ENCODE results near the gene PBRM1.

- TF ChIP-seq, protein P1, sequence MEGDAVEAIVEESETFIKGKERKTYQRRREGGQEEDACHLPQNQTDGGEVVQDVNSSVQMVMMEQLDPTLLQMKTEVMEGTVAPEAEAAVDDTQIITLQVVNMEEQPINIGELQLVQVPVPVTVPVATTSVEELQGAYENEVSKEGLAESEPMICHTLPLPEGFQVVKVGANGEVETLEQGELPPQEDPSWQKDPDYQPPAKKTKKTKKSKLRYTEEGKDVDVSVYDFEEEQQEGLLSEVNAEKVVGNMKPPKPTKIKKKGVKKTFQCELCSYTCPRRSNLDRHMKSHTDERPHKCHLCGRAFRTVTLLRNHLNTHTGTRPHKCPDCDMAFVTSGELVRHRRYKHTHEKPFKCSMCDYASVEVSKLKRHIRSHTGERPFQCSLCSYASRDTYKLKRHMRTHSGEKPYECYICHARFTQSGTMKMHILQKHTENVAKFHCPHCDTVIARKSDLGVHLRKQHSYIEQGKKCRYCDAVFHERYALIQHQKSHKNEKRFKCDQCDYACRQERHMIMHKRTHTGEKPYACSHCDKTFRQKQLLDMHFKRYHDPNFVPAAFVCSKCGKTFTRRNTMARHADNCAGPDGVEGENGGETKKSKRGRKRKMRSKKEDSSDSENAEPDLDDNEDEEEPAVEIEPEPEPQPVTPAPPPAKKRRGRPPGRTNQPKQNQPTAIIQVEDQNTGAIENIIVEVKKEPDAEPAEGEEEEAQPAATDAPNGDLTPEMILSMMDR (IDR thresholded peaks at IDR 0.05; ENCODE audit: low read depth, low read length, missing input control): no peak
- TF ChIP-seq, protein P2, sequence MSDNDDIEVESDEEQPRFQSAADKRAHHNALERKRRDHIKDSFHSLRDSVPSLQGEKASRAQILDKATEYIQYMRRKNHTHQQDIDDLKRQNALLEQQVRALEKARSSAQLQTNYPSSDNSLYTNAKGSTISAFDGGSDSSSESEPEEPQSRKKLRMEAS (IDR thresholded peaks at IDR 0.05): no peak
- TF ChIP-seq GABPA (IDR thresholded peaks at IDR 0.05 in 1 of 2, conservative IDR thresholded peaks at IDR 0.05 in 1 of 2): no peak
- TF ChIP-seq YY1 (IDR thresholded peaks at IDR 0.05): no peak
- no peak for TF ChIP-seq JUND (IDR thresholded peaks at IDR 0.05)
- TF ChIP-seq, protein P3, sequence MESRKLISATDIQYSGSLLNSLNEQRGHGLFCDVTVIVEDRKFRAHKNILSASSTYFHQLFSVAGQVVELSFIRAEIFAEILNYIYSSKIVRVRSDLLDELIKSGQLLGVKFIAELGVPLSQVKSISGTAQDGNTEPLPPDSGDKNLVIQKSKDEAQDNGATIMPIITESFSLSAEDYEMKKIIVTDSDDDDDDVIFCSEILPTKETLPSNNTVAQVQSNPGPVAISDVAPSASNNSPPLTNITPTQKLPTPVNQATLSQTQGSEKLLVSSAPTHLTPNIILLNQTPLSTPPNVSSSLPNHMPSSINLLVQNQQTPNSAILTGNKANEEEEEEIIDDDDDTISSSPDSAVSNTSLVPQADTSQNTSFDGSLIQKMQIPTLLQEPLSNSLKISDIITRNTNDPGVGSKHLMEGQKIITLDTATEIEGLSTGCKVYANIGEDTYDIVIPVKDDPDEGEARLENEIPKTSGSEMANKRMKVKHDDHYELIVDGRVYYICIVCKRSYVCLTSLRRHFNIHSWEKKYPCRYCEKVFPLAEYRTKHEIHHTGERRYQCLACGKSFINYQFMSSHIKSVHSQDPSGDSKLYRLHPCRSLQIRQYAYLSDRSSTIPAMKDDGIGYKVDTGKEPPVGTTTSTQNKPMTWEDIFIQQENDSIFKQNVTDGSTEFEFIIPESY (IDR thresholded peaks at IDR 0.05): no peak
Observed at GRCh38 chr3:52570076-52570475, 115.6 kb downstream of the PBRM1 start.

All from liver (tissue), 3 donors.